OCI-LY3 (cell line): ENCODE results near the gene EHBP1.
"Not testable (repeated sequence)": the region's sequence is repeated elsewhere in the genome, so short reads cannot be mapped to it uniquely, and the experiment has no call there.

Source experiments
- H2AFZ ChIP-seq: fragments of 200-600, 300-600 bp; shearing (Covaris generic); 2 replicates; pipeline ENCODE4 v1.6.0; 2014; ENCODE audit warnings: antibody characterized with exemption, low read depth, low read length
- H3K27ac ChIP-seq: fragments of 200-600, 300-600 bp; sonication (generic); 2 replicates; pipeline ENCODE4 v1.5.1; 2014; ENCODE audit warnings: mild to moderate bottlenecking, low read length, moderate library complexity, mixed read lengths
- H3K27me3 ChIP-seq: fragments of 200-600, 300-600 bp; sonication (generic); 2 replicates; pipeline ENCODE4 v1.6.1; 2014; ENCODE audit warnings: low read depth, low read length, mixed read lengths
- H3K36me3 ChIP-seq: fragments of 200-600, 300-600 bp; sonication (generic); replicated peaks from 2 replicates; pipeline ENCODE3; 2014; ENCODE audit warnings: low read depth, low read length, mixed read lengths
- H3K4me1 ChIP-seq: fragments of 300-600, 200-600 bp; sonication (generic); 2 replicates; pipeline ENCODE4 v1.6.1; 2014; ENCODE audit warnings: low read length, mixed read lengths
- H3K4me2 ChIP-seq: fragments of 200-600, 300-600 bp; sonication (generic); 2 replicates; pipeline ENCODE4 v1.6.1; 2014; ENCODE audit warnings: low read length, mixed read lengths
- H3K4me3 ChIP-seq: fragments of 300-600, 200-600 bp; sonication (generic); 2 replicates; pipeline ENCODE4 v1.5.1; 2014; ENCODE audit warnings: antibody characterized with exemption, mild to moderate bottlenecking, low read length, moderate library complexity
- H3K79me2 ChIP-seq: fragments of 300-600, 200-600 bp; shearing (Covaris generic); 2 replicates; pipeline ENCODE4 v1.6.1; 2014; ENCODE audit warnings: mild to moderate bottlenecking, low read length, mixed read lengths
- H3K9ac ChIP-seq: fragments of 300-600, 200-600 bp; shearing (Covaris generic); 2 replicates; pipeline ENCODE4 v1.6.0; 2014; ENCODE audit warnings: mild to moderate bottlenecking, low read length, moderate library complexity
- H3K9me3 ChIP-seq: fragments of 200-600, 300-600 bp; shearing (Covaris generic); 2 replicates; pipeline ENCODE4 v1.6.1; 2014; ENCODE audit warnings: low read length, mixed read lengths; ENCODE audit not compliant: insufficient read depth
- H4K20me1 ChIP-seq: fragments of 200-600, 300-600 bp; sonication (generic); 2 replicates; pipeline ENCODE4 v1.6.1; 2016; ENCODE audit warnings: low read length, mixed read lengths; ENCODE audit not compliant: insufficient read depth
- CTCF ChIP-seq: fragments of 200-600, 300-600 bp; sonication (generic); IDR thresholded peaks from 2 replicates; pipeline ENCODE4 v1.5.1; 2014; ENCODE audit warnings: antibody characterized with exemption, low read length, low read depth
- EZH2phosphoT487 ChIP-seq: fragments of 200-600 bp; shearing (Covaris generic); IDR thresholded peaks from 2 replicates; pipeline ENCODE4 v1.6.1; 2018; ENCODE audit warnings: antibody characterized with exemption, mixed run types, low read depth

Gene EHBP1

GRCh38 chr2:63066838-63067237, 361.3 kb downstream of the EHBP1 start:
- H3K9ac ChIP-seq, result no peak overlapping the region
- no peaks in the 10 kb centered on the region for H4K20me1 ChIP-seq
- H3K36me3 ChIP-seq, result no peaks in the 10 kb centered on the region
- H2AFZ ChIP-seq, result no peak overlapping the region
- H3K27me3 ChIP-seq, result no peaks in the 10 kb centered on the region
- no peaks in the 10 kb centered on the region for H3K4me1 ChIP-seq
- no peak overlapping the region for H3K4me3 ChIP-seq
- no peak overlapping the region for H3K4me2 ChIP-seq
- no peak for TF ChIP-seq EZH2phosphoT487
- TF ChIP-seq CTCF, result no peak
- no peaks in the 10 kb centered on the region for H3K79me2 ChIP-seq
- no peaks in the 10 kb centered on the region for H3K9me3 ChIP-seq
- H3K27ac ChIP-seq, result no peak overlapping the region

- no peaks in the 10 kb centered on the region for H3K27me3 ChIP-seq
- no peaks in the 10 kb centered on the region for H3K36me3 ChIP-seq
- H4K20me1 ChIP-seq, result no peaks in the 10 kb centered on the region
- H3K4me3 ChIP-seq, result no peak overlapping the region
- no peaks in the 10 kb centered on the region for H3K79me2 ChIP-seq
- H3K27ac ChIP-seq, result no peak overlapping the region
- H3K4me1 ChIP-seq, result no peaks in the 10 kb centered on the region
- H3K4me2 ChIP-seq, result no peak overlapping the region
- TF ChIP-seq CTCF, result no peak
- H3K9me3 ChIP-seq, result no peaks in the 10 kb centered on the region
- H2AFZ ChIP-seq, result no peak overlapping the region
- no peak overlapping the region for H3K9ac ChIP-seq
Measured at GRCh38 chr2:63071664-63072063, 366.2 kb downstream of the EHBP1 start.

GRCh38 chr2:63073994-63074393, 368.5 kb downstream of the EHBP1 start:
- H3K79me2 ChIP-seq, result no peaks in the 10 kb centered on the region
- TF ChIP-seq CTCF, result no peak
- TF ChIP-seq EZH2phosphoT487, result no peak
- no peak overlapping the region for H2AFZ ChIP-seq
- H3K9me3 ChIP-seq, result no peaks in the 10 kb centered on the region
- H3K27me3 ChIP-seq, result no peaks in the 10 kb centered on the region
- no peak overlapping the region for H3K27ac ChIP-seq
- H4K20me1 ChIP-seq, result no peaks in the 10 kb centered on the region
- no peak overlapping the region for H3K9ac ChIP-seq
- no peak overlapping the region for H3K4me3 ChIP-seq
- H3K4me2 ChIP-seq, result no peak overlapping the region
- no peaks in the 10 kb centered on the region for H3K36me3 ChIP-seq
- peaks cover 3% of the 10 kb centered on the region; the same call in 1 of the 2 replicates for H3K4me1 ChIP-seq

GRCh38 chr2:63074399-63074798, 368.9 kb downstream of the EHBP1 start:
- not testable (repeated sequence) for H2AFZ ChIP-seq, H3K27me3 ChIP-seq, H3K79me2 ChIP-seq, H3K36me3 ChIP-seq, H4K20me1 ChIP-seq, H3K9me3 ChIP-seq, H3K4me2 ChIP-seq, H3K9ac ChIP-seq, H3K4me3 ChIP-seq, H3K4me1 ChIP-seq, H3K27ac ChIP-seq
